GM18907 (cell line): ENCODE measurements around the gene B3GAT2.

Source experiments
- ATAC-seq: cut with Tn5 transposase; IDR thresholded peaks from one replicate; pipeline ENCODE4 v1.9.1; 2021; ENCODE audit warnings: mild to moderate bottlenecking, moderate library complexity; ENCODE audit not compliant: unreplicated experiment

B3GAT2 gene

GRCh38 chr6:70901324-70901723, 55.5 kb downstream of the B3GAT2 start:
- ATAC-seq = no peak

DNA sequence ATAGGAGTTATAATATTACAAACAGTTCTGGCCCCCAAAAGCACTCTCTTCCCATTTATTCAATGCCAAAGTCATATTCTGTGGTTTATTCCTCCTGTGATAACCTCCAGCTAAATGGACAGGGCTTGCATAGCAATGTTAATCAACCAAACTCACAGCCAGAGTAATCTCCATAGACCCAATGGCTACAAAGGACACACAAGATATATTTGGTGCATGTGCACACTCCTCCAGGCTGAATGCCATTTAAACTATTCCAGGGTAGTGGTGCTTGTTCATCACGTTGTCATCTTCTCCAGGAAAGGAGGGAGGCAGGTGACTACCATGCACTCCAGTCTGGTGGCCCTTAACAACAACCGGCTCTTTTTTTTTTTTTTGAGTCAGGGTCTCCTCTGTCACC, 56.8 kb downstream of the B3GAT2 start:
- no peak for ATAC-seq

GRCh38 chr6:70894001-70894400, 62.9 kb downstream of the B3GAT2 start:
- ATAC-seq = no peak

DNA sequence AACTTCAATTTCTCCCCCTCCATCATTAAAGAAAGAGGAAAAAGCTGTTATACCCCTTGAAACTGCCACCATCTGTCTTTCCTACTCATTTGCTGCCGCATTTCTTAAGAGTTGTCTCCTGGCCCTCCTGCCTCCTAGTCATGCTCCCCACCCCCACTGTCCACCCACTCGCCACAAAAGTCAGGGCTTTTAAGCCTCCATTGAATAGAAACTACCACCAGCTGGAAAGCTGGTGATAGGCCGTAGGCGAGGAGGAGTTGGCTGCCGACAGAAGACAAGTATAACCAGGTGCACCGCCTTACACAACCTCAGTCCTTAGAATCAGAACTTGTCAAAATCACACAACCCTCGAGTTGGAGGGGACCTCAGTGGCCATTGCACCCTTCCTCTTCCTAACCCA, 67.6 kb downstream of the B3GAT2 start:
- ATAC-seq = no peak

DNA sequence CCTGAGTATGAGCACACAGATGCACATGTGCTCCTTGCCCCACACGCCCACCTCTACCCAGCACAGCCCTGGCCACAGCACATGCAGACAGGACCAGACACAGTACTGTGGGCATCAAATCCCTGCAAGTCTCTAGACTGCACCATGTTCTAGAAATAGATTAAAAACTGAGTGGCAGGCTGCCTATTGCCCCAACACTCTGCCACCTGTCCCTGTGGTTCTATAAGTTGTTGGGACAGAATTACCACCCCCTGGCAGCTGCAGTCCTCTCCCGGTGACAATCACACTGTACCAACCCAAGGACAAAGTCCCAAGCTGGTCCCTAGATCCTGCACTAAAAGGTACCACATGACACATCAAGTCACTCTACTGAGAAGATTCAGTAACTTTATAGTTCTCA, 70.2 kb downstream of the B3GAT2 start:
- no peak for ATAC-seq

GRCh38 chr6:70886071-70886470, 70.8 kb downstream of the B3GAT2 start:
- ATAC-seq = no peak

DNA sequence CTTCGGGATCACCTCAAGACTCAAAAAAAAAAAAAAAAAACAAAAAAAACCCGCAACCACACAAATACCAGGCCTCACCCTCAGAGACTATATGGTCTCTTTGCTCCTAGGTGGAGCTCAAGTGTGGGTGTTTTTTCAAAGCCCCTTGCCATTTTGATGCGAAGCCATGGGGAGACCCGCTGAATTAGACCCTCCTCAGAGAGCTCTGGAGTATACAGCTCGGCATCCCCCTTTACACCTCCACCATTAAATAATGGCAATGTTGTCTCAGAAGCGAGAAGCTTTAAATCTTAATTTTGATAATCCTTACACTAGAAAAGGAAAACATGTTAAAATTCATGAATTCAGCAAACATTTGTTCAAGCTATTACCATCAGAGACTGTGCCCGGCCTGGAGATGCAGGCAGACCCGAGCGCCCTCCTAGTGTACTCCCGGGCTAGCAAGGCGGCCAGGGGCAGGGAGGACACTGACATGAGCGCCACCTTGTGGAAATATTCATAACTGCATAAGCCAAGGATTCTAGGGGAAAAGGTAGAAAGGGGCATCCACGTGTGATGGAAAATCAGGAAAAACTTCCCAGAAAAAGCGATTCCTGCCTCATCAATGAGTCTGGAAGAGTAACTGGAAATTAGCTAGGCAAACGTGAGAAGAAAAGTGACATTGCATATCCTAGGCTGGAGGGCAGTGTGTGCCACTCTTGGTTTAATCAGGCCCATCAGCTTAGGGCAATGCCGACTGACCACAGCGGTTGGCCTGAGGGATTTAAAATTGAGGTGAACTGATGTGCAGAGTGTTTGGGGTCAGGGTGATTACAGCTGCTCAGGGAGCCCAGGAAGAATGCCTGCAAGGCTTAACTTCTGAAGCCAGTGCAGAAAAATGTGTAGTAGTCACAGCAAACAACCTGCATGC, 72.5 kb downstream of the B3GAT2 start:
- peak; percentile 80 for ATAC-seq

- no peak for ATAC-seq
These were observed 77.4 kb downstream of the B3GAT2 start for GRCh38 chr6:70879496-70879895.

DNA sequence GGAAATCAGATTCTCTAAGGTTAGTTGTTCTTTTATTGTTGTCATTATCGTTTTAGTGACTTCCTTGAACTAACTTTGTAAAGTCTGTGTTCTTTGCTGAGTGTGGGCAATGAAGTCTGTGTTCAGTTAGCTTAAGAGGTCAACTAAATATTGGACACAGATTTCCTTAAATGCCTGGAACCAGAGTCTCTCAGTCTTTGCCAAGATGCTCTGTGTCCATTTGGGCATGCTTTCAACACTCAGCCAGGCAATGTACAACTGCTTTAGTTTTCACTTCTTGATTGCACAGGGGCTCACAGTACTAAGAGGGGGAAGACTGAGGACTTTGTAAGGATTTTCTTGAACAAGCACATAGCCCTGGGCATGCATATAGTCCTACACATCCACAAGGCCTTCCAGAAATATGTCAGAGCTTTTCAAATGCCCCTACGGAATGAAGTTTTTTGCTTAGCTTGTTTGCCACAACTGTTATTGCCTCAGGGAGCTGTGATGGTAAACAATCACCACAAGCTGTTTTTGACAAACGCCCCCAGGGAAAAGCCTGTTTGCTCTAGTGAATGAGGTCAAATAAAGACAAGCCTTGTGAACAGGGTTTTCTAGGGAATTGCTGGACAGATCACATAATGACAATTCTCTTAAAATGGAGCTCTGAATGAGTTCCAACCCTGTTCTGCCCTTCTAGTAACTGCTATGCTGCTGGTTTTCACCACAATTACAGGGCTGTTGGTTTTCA, 82.5 kb downstream of the B3GAT2 start:
- no peak for ATAC-seq

DNA sequence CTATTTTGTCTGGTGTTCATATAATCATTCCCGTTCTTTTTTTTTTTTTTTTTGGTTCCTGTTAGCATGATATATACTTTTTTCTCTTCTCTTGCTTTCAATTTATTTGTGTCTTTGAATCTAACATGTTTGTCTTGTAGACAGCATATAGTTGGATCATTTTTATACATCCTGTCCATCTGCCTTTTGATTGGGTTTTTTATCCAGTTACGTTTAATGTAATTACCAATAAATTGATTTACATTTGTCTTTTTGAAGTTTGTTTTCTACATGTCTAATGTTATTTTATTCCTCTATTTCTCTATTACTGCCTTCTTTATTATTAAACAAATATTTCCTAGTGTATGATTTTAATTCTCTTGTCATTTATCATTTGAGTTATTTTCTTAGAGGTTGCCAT, 84.4 kb downstream of the B3GAT2 start:
- no peak for ATAC-seq

GRCh38 chr6:70864401-70864800, 92.5 kb downstream of the B3GAT2 start:
- ATAC-seq = no peak

DNA sequence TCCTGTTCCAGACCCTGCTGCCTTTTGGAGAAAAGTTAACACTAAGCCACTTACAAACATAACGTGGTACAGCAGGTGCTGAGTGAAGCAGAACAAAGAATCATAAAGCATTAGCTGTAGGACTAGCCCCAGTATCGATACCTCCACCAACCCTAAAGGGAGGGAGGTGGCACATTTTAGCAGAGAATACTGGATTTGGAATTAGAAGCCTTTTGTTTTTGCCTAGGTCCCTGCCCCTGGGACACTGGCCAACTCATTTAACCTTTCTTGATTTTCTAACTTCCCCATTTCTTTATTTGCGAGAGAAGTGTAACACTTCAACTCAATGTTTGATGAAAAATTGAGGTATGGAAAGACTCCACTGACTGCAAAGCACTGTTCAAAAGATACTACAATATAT, 93.5 kb downstream of the B3GAT2 start:
- no peak for ATAC-seq

DNA sequence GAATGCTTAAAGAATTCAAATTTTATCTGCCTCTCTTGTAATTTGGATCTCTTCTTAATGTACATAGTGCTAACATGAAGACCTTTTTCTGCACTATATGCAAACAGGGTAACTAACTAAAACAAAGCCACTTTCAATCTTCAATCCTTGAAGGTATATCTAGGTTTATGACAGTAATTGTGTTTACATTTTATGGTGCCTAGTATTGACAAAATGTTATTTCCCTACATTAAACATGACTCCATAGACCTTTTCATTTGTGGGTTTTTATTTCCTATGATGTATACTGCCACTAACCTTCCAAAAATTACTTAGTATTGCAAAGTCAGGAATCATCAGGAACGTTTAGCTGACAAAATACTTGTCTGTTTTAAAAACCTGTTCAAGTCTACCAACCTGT, 95.9 kb downstream of the B3GAT2 start:
- ATAC-seq = no peak

- no peak for ATAC-seq
These were observed 96.8 kb downstream of the B3GAT2 start for GRCh38 chr6:70860045-70860444.

GRCh38 chr6:70857387-70858077, 99.3 kb downstream of the B3GAT2 start:
- ATAC-seq = peak; percentile 99

DNA sequence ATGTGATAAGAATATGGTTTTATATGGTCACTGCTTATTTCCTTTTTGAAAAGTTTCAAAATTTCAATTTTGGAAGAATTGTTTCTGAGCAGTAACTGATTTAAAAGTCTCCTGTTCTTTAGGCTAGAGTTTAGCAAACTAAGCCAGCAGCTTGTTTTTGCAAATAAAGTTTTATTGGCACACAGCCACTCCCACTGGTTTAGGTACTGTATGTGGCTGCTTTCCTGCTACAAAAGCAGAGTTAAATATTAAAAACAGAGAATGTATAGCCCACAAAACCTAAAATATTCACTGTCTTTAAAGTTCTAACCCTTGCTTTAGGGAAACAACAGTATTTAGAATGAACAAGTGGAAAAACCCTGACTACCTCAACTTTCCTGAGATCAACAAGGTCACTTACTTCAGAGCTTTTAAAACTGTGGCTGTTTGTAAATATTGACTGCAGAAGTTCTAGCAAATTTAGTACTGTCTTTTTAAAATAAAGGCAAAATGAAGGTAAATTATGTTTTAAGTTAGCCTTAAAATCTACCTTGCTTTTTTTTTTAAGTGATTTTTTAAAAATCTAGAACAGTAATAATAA, 104.1 kb downstream of the B3GAT2 start:
- ATAC-seq = no peak

DNA sequence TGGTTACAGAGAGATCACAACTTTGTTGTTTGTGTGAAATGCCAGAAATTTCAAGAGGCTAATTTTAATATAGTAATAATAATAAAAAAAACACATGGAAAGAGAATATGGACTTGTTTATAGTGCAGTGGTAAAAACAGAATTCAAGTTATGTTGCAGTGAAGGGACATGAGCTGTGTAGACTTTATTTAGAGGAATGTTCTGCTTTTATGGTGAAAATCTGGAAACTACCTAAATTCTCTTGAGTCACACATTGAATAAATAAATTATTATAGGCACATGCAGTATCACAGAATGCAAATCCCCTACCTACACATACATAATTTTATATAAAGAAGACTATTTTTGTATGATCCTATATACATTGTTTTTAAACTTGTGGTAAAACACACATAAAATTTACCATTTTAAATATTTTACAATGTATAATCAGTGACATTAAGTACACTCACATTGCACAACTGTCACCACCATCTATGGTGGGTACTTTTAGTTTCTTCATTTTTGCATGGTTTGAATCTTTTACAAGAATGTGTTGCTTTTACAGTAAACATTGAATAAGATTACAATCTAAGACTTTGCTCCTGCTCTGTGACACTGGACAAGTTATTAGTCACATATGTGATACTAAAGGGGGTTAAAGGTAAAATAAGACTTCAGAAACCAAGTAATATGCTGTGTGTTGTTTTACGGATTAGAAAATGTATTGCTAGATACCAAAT, 107.4 kb downstream of the B3GAT2 start:
- ATAC-seq = no peak

DNA sequence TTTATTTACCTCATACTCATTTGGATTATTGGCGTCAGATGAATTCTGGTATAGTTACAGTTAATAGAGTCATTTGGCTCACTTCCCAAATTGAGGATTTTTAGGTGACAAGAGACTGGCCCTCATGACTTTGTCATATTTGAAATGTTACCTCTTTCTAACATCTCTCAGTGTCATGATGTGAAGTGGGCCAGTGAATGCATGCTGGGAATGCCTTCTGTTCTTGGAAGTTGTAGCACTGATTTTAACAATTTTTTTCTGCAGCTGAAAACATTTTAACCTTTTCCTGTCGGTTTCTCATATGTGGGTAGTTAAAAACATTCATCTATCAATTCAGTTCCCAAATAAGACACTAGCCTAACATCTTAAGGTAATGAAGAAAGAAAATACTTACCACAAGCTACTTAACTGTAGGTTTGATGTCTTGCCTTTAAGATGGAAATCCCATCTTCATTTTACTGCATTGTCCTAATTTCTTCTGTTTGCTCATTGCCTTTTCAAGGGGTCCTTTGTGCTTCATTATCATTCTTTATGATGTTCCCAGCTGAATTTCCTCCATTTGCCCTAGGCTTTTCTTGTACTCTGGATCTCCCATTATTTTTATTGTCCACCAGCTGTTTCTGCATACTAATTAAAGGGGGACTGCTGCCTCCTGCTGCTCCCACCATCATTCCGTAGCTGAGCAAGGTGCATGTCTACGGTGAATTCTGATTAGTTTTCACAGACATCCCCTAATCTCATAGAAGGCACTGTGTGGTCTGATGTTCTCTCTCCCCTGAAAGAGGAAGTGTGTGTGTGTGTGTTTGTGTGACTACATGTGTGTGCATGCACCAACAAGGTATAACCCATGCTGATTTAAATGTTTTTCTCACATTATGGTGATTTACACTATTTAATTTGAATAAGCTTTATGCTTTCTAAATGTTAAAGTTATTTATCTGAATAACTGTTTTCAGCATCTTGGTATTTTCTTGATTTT, 109.5 kb downstream of the B3GAT2 start:
- no peak for ATAC-seq

DNA sequence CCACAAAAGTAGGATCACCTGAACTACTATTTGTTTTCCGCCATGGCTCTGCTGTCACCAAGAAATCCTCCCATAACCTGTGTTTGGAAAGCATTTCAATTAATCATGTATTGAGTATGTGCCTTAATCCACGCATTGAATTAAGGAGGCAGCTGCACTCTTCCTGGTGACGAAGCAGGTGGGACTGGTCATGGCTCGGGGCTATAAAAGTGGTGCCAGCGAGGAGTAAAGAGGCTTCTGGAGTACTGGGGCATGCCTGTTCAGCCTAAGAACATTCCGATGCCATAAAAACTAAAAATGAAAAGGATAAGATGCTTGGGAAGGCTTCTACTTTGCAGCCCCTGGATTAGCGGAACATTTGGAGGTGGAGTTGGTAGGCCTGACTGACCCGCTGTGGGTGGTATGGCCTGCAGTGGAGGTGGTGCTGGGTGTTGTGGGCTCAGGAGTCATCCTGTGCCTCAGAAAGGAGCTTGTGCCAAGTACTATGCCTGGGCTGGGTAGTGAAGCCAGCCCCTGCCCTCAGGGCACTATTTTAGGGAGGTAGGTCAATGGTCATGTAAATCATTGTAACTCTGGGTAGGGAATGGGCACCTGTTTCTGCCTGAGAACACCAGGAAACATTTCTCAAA, 110.5 kb downstream of the B3GAT2 start:
- no peak for ATAC-seq
